ENCODE measurements around the gene RASGRP2.

GRCh38 chr11:64753019-64753379 is 9.1 kb upstream of the RASGRP2 start:
- no peak for TF ChIP-seq CTCF (IDR thresholded peaks at IDR 0.05)
- TF ChIP-seq POLR2A (IDR thresholded peaks at IDR 0.05) = no peak
